PC-9 (cell line): ENCODE data around the gene VWA8.

Experiments used
- CTCF ChIP-seq: fragments of 200-600 bp; sonication (generic); conservative IDR thresholded peaks from 2 replicates; pipeline ENCODE4 v1.6.1; 2017; ENCODE audit warnings: mixed run types, antibody characterized with exemption, mild to moderate bottlenecking, moderate library complexity
- EZH2 ChIP-seq: fragments of 200-600 bp; sonication (generic); IDR thresholded peaks from 2 replicates; pipeline ENCODE4 v1.8.0; 2017; ENCODE audit warnings: antibody characterized with exemption, low read depth

- TF ChIP-seq CTCF (no peak), EZH2 (no peak)
Measured at GRCh38 chr13:41981951-41982715, 21.2 kb upstream of the VWA8 start.
